Endometrial microvascular endothelial cells (primary cell): ENCODE data around the gene CTNNBIP1. TPM values are rescaled to one million over a fixed set of nuclear protein-coding genes. Genes with fewer than 3 reads are reported as not detected.

ENCODE experiments used
- in situ Hi-C: cut with HindIII; loops from 2 replicates; pipeline ENCODE4 v1.10.0; 2017; ENCODE audit warnings: low sequenced_read_pairs, low pct_unique_long_range_greater_than_20kb; ENCODE audit errors: inconsistent ontology term
- total RNA-seq: library from RNA; depleted of rRNA; stranded (reverse); fragments of >200 nt; gene quantifications from one replicate; pipeline ENCODE4 v1.2.3, GENCODE V29; 2015; ENCODE audit errors: inconsistent ontology term

CTNNBIP1 gene
- total RNA-seq, 1 donor from 2014 or later, result 32.3 TPM

DNA sequence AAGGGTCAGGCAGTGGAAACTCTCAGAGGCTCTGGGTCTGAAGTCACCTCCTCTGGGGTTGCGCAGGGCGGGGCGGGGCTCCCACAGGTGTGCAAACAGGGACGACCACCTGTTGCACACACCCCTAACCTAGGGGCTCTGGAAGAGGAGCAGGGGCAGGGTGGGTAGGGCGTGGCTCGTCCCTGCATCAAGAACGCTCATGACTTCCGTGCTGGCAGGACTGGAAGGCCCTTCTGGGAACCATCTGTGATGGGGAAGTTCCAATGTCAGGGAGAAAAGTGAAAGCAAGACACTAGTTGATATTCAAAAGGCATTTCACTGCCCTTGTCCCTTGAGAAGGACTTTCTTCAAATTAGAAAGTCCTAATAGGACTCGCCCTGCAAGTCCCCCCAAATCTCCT is 64.2 kb downstream of the CTNNBIP1 start:
- in situ Hi-C loops, result no loop called here

DNA sequence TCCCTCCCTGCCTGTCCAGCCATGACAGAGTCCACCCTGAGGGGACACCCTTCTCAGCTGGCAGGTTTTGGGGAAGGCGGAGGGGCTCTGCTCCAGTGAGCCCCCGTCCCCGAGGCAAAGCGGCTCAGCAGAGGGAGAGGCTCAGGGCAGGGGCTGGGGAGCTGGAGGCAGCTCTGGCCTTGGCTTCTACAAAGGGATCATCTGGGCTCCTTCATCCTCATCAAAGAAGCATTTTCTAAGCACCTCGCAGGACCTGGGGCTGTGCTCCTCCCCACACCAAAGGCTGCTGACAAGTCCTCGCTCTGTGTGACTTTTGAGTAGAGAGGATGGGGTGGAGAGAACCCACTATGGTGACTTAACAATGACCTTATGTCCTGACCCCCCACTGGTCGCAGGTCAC is 65.3 kb downstream of the CTNNBIP1 start:
- in situ Hi-C loops, result no loop called here

DNA sequence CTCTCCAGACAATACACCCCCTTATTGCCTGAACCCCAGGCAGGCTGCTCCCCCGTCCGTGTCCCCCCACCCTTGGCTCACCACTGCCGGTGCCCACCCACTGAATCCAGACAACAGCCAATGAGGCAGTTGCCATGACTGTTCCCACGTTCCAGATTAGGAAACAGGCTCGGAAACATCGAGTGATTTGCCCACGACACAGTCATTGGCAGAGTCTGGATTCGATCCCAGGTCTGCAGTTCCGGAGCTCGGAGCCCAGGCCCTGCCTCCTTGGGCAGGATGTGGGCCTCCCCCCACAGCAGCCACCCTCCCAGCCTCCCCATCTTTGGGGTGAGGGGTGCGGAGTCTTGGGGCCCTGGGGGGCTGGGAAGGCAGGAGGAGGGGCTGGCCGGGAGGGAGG is 66.0 kb downstream of the CTNNBIP1 start:
- in situ Hi-C loops, result no loop called here

DNA sequence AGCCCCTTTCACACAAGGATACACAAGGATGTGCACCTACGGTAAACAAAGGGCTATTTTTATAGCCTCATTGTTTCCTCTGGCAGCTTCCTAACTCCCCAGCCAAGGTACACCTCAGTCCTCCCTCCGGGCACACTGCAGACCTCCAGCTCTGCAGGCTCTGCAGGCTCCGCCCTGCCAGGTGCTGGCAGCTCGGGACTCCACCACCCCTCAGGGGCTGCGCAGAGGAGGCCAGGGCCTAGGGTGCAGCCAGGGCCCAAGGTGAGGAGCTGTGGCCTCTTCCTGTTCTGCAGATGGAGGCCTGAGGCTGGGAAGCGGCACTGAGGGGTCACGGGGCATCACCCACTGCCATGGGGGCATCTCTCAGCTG is 66.5 kb downstream of the CTNNBIP1 start:
- in situ Hi-C loops, result no loop called here

DNA sequence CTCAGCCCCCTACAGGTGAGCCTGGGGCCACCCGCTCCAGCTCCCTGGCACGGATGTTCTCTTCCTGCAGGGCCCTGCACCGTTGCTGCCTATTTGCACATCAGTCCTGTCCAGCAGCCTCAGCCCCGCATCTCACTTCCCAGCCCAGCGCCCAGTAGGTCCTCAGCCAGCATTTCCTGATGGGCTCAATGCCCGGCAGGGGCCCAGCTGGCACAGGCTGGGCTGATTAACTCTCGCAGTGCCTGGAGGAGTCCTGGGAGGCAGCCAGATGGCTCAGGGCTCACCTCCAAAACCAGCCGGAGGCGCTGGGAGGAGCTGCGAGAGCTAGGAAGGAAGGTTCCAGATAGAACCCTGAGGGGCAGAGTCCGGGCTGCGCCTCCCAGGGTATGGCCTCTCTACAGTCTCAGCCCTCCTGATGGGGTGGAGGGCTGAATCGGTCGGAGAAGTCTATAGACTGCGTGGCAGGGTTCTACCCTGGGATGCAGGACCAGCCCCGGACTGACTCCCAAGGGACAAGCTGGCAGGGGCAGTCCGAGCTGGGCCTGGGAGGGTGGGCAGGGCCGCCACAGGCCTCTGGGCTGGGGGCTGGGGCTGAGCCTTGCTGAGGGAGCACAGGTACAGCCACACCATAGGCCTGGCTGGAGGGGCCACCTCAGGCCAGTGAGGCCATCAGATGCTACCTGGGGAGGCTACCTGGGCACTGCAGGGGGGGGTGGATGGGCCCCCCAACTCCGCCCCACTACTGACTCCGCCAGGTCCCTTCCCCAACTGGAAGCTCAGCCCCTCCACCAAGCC is 67.1 kb downstream of the CTNNBIP1 start:
- in situ Hi-C loops, result no loop called here

DNA sequence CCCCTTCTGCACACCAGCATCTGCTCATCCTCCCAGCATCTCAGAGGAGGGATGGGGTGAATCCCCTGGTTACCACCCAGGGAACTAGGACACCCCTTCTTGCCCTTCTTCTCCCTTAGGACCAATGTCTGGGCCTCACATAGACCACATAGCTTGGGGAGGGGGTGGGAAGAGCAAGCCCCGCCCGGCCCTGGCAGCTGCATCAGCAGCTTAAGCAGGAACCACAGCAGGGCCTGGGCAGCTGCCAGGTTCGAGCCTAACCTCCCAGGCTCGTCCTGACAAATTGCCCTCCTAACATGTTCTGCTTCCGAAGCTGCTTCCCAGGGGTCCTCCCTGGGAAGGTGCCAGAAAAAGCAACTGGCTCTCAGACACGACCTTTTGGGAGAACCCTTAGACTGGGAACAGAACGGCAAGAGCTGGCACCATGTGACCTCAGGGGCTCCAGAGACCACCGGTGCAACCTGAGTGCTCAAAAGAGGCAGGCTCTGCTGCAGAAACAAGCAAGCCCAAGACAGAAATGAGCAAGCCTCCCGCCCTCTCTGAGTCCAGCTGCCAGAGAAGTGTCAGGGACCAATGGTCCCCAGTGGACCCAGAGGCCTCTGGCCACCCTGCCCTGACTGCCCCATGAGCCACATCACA is 67.9 kb downstream of the CTNNBIP1 start:
- in situ Hi-C loops, result no loop called here

DNA sequence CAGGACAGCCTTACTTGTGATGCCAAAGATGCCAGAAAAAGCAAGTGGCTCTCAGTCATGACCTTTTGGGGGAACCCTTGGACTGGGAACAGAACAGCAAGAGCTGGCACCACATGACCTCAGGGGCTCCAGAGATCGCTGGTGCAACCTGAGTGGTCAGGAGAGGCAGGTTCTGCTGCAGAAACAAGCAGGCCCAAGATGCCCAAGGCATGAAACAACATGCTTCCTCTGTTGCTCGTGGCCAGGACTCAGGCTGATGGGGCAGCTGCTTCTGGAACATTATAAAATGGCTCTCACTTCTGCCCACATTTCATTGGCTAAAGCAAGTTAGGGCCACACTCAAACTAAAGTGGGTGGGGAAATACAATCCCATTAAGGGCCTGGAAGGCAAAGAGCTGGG is 68.6 kb downstream of the CTNNBIP1 start:
- in situ Hi-C loops, result no loop called here

DNA sequence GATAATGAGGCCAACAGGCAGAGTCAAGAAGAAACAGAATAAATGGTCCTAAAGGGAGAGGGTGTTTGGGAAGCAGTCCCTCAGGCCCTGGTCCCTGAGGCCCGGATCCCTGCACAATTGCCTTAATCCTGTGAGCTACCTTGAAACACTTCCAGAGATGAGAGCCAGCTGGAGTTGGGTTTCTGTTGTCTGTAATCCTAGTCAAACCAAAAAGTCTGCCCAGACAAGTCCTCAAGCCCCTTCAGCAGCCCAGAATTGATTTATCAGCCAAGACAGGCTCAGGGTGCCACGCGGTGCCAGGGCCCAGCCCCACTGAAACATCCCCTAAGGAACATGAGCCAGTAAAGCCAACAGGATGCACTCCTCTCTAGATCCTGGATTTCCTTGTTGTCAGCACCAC is 69.9 kb downstream of the CTNNBIP1 start:
- in situ Hi-C loops, result no loop called here

DNA sequence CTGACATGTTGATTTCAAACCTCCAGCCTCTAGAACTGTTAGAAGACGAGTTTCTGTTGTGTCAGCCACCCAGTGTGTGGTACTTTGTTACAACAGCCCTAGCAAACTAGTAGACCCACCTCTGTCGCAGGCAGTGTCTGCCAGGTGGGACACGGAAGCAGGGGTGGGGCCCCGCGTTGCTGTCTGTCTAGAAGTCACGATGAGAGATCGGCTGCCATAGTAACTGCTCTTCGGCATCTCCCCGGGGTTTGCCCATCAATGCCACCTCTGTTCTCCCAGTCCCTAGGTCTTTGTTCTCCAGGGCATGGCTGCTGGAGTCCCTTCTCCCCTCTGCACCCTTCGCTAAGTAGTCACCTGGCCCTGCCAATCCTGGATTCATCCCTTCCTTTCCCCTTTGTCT is 71.1 kb downstream of the CTNNBIP1 start:
- in situ Hi-C loops, result no loop called here

DNA sequence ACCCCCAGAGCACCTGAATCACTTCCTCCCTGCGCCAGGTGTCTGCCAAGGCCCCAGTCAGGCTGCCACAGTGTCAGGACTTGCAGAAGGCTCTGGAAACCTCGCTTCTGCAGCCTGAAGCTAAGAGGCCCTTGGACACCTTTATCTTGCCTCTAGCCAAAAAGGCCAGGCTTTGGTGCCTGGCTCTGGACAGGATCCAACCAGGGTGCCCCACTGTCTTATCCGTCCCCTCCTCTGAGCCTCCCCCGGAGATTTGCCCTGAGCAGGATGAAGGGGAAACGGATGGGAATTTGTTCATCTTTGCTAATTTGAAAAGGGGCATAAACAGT is 73.5 kb downstream of the CTNNBIP1 start:
- in situ Hi-C loops, result no loop called here

DNA sequence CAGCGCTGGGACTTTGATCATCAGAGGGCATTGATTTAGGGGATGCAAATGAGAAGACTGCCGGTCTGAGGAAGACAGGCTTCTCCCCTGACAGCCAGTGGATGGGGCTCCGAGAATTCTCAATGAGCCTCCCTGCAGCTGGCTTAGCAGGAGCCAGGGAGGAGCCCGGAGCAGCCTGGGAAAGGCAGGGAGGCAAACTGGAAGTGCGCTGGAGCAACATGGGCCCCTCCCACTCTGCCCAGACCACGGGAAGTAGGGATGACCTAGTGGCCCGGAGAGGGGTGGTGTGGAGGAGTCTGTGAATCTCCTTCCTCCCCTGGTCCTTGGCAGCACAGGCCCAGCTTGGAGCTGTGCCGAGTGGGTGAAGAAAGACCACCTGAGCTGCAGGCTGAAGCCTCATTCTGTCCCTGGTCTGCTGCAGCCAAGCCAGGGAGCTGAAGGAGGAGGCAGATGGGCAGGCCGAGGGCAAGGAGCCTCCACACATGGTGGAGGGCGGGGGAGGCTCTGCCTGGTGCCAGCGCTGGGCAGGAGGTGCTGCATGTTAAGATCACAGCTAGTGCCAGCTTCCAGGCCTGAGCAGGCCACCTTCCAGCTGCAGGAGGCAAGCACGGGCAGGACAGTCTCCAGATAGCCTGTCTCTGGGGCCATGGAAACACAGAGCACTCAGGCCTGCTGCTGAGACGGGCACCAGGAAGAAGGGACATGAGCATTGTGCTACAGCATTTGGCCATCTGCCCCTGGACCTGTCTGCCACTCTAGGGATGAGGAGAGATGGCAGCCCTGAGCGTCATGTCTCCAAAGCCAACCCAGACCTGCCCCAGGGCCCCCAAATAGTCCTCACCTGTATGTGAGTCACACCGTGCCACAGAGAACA is 74.1 kb downstream of the CTNNBIP1 start:
- in situ Hi-C loops, result no loop called here

DNA sequence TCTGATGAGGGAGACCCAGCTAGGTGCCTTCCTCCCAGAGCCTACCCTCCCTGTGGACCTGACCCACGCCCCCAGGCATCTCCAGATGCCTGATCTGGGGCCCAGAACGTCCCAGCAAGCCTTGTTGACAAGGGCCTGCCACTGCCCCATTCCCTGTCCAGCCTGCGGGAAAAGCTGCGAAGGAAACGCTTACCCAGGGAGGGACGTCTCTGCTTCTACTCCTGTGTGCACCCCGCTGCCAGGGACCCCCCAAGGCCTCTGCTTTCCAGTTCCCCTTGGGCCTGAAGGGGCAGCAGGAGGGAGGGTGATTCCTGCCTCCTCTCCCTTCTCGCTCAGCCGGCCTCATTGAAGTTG is 74.7 kb downstream of the CTNNBIP1 start:
- in situ Hi-C loops, result no loop called here

DNA sequence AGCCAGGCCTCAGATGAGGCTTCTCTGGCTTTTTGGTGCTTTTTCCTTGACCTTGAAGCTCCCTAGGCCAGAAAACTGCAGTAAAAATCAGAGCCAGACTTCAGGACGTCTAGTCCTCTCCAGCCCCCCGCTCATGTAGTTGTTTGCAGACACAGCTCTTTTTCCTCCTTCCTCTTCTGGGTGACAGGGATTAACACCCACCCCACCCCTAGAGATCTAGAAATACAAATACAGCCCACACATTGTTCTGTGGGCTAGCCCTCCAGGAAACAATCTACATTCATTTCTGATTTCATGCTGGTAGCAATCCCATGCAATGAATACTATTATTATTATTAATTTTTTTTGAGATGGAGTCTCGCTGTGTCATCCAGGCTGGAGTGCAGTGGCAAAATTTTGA is 76.4 kb downstream of the CTNNBIP1 start:
- in situ Hi-C loops, result no loop called here

DNA sequence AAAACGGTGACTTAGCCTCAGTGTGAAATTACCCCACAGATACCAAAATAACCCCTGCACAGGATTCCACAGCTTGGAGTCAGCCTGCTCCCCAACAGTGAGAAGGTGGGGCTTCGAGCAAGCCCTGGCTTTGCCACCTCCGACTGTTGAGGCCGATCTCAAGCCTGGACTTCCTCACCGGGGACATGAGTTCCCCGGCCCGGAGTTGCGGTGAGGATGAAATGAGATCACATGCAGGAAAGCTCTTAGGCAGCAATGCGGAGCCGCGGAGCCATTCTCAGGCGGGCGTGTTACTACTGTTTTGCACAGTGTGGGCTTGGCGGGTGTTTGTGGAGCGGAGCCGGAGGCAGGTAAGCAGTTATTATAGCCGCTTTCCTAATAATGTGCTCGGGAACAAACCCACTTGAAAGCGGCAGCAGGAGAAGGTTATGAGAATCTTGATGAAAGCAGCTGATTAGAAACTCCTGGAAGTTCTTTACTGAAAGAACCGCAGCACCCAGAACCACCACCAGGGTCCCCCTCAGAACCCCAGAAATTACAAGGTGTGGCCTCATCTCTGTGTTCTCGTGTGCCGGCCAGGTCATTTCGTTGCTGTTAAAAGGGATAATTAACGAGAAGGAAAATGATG is 82.4 kb downstream of the CTNNBIP1 start:
- in situ Hi-C loops, result no loop called here

DNA sequence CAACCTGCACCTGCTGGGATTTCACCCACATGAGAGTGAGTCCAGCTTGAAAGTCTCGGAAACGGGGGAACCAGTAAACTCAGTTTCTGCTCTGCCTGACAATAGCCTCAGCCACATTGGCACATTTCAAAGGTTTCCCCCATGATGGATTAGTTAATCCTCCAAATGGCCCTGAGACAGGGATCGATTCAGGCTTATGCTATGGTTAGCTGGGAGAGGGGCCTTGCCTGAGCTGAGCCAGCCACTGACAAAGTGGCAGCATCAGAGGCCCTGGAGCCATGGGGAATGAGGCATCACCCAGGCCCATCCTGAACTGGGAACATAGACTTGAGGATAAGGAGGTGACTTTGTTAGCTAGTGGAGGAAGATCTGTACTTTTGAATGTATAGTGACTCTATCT is 83.5 kb downstream of the CTNNBIP1 start:
- in situ Hi-C loops, result no loop called here

DNA sequence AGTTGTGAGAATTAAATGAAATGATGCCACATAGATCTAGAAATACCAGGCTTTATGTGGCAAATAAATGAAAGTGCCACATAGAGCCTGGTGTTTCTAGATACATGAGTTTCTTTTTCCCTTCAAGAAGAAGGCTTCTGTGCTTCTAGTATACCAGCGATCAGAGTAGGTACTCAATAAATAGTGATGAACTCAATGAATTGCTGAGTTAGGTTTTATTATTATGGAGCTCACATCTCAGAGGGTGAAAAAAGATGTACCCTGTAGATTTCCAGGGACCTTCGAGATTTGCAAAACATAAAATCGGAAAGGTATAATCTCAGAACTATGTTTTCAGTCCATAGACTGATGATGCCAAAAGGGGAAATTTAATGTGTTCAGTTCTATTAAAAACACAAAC is 84.0 kb downstream of the CTNNBIP1 start:
- in situ Hi-C loops, result no loop called here

DNA sequence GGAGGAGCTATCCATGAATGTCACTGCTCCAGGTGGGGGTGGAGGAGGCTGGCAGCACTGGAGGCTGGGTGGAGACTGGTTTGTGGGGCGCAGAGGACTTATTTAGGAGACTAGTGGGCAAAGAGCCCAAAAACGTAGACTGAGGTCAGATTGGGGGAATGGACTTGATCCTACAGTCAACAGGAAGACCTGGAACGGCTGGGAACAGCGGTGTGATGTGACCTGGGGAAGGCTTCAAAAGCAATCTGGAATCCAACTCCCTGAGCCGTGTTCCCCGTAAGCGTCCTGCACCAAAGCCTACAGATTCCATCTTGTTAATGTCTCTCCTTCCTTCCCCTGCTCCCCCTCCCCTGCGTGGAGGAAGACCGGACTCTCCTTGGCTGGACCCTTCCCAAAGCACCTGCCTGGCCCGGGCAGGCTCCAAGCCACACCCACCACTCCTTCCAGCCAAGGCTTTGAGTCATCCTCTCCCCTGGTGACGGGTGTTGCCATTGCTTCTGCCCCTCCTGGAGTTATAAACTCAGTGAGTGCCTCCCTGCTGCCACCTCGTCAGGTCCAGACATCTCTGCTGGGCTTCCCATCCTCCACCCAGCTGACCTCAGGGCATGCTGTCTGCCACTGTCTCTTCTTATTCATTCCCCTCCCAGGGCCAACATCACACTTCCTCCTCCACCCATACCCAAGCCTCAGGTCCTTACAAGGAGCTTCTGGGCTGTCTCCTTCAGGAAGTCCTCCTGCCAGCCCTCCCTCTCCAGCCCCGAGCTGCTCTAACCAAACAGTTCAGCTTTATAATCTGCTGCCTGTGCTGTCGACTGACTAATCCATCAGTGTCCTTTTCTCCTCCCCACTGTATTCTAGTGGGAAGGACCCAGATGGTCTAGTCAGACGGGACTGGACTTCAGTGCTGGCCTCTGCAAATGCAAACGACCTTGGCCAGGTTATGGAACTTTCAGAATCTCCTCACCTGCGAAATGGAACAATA is 84.7 kb downstream of the CTNNBIP1 start:
- in situ Hi-C loops, result no loop called here

DNA sequence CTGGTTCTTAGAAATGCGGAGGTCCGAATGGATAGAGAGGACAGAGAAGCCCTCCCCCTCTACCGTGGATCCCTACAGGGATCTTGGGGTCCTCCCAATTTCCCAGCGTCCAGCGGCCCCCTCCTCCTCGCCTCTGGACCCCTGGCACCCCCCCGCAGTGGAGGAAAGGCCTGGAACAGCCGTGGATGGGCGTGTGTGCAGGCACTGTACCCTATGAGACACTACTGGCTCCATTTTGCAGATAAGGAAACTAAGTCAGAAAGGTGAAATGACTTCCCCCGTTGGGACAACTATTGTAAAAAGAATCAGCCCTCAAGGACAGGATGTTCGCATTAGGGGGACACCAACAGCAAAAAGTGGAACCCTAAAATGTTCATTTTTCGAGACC is 85.4 kb downstream of the CTNNBIP1 start:
- in situ Hi-C loops, result no loop called here
